Effector CD4-positive, alpha-beta T cell (primary cell): ENCODE data around the gene RANBP3.
"Not testable (repeated sequence)": the region's sequence is repeated elsewhere in the genome, so short reads cannot be mapped to it uniquely, and the experiment has no call there.

Experiments
- DNase-seq: peaks from one replicate; pipeline ENCODE4 v3.0.0-alpha.2; 2020

RANBP3 gene

DNA sequence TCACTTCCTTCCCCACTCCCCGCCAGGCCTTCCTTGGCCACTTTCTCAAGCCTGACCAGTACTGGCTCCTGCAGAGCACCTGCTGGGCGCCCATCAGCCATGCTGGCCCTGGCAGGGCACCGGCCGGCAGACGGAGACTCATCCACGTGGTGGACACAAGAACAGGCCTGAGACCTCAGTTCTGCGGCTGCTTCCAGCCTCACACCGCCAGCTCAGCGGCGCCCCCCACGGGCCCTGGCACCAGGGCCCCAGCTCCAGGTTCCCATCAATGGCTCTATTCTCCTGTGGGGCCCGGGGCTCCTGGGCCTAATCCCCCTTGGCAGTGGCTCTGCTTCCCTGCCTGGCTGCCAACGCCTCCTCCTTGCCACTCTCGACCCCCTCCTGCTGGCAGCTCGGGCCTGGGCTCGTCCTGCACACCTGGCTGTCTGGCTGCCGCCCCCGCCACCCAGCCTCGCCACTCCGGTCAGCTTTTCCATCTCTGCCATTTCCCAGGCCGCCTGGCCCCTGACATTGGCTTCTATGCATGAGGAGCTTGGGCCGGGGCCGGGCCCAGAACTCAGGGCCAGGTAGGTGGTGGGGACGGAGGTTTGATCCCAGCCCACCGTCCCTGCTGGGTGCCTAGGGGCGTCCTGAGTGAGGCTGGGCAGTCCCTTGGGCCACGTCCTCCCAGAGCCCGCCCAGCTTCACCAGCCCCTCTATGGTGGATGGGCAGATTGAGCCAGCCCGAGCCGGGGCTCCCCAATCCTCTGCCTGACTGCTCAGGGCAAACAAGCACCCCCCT lies 80.6 kb downstream of the RANBP3 start:
- DNase-seq = no peak

GRCh38 chr19:5896365-5897076 lies 81.4 kb downstream of the RANBP3 start:
- no peak for DNase-seq

GRCh38 chr19:5895890-5896289 lies 82.0 kb downstream of the RANBP3 start:
- no peak for DNase-seq

- no peak for DNase-seq
Measured at GRCh38 chr19:5895409-5895808, 82.5 kb downstream of the RANBP3 start.

- no peak for DNase-seq
Measured at GRCh38 chr19:5894704-5895349, 83.1 kb downstream of the RANBP3 start.

DNA sequence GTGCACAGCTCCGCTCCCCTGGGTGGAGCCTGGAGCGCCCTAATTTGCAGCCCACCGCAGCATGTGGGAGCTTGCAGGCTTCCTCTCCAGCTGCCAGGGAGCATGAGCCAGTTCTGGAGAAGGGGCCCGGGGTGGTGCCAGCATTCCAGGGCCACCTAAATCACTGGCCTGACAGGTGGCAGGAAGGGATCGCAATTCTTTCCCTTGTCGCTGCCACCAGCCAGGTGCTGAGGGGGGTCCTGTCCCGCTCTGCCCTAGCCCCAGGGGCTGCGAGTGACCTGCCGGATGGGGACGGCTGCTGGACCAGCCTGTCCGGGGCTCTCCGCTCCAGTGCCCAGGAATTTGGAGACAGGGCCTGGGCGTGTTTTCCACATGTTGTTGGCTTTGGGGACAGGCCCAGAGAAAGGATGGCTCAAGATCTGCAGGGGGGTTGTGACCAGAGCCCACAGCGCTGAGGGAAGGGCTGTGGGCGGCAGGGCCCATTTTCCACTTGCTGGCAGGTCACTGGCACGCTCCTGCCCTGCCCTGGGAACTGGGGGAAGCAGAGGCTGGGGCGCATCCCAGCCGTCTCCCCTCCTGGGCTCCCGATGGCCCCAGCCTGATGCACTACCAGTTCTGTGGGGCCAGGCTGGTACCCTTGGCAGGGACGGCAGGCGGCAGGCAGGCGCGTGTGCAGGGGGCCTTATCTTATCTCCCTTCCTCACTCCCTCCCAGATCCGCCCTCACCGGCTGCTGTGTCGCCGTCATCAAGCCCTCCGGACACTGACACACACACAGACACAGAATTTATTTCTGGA lies 83.8 kb downstream of the RANBP3 start:
- no peak for DNase-seq

DNA sequence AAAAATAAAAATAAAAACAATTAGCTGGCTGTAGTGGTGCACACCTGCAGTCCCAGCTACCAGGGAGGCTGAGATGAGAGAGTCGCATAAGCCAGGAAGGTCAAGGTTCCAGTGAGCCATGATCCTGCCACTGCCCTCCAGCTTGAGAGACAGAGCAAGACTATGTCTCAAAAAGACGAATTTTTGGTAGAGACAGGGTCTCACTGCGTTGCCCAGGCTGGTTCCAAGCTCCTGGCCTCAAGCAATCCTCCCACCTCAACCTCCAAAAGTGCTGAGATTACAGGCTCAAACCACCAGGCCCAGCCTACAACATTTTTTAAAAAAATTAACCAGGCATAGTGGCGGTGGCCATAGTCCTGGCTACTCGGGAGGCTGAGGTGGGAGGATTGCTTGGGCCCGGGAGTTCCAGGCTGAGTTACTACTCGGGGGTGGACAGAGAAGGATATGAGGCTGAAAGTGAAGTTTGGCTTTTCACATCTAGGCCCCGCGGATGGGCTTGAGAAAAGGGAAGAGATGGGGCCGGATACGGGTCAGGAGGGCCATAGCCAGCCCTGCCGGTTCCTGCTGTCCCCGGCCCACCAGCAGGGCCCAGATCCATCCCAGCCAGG lies 84.5 kb downstream of the RANBP3 start:
- DNase-seq = no peak

DNA sequence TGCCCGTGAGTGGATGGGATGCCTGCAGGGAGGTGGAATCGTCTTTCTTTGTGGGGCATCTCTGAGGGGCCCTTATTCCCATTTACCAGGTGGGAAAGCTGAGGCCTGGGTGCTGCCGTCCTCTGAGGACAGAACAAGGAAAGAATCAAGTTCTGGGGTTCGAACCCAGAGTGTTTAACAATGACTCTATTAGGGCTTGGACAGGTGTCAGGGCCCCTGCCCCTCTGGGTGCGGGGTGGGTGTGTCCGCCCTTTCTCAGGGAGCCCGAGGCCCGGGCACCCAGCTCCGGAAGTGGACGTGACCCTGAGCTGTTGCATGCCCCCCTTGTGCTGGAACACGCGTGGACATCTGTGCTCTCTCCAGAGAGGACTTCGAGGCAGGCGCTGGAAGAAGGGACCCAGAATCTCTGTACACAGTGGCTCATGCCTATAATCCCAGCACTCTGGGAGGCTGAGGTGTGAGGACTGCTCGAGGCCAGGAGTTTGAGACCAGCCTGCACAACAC lies 85.1 kb downstream of the RANBP3 start:
- DNase-seq = no peak

GRCh38 chr19:5891938-5892771 lies 85.8 kb downstream of the RANBP3 start:
- DNase-seq = no peak

DNA sequence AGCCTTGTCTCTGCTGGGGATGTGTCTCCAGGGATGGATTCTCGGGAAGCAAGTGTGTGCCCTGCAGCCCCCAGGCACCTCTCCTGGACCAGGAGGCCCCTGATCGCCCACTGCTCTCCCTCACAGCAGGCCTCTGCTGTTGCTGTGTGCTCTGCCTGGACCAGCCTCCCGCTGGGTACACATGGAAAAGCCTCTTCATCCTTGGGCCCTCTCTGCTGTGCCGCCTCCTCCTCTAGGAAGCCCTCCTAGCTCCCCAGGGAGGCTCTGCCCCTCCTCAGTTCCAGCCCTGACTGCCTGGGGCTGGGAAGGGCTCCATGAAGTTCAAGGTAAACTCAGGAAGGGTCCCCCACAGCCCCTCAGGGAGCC lies 86.4 kb downstream of the RANBP3 start:
- DNase-seq = no peak

DNA sequence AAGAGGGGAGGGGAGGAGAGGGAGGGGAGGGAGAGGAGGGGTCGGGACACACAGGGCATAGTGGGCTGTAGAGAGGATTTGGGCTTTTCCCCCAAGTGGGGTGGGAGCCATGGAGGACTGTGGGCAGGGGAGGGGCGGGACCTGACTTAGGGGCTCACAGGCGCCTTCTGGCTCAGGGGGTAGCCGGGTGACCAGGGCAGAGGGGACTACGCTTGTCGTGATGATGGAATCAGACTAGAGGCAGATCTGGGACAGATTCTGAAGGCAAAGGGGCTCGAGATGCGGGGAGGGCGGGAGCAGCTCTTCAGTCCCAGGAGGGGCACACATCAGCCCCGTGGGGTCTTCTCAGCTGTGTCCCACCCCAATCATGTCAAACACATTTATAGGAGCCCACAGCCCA lies 87.8 kb downstream of the RANBP3 start:
- DNase-seq = no peak

- no peak for DNase-seq
Measured at GRCh38 chr19:5889288-5889971, 88.5 kb downstream of the RANBP3 start.

GRCh38 chr19:5884065-5884811 lies 93.7 kb downstream of the RANBP3 start:
- not testable (repeated sequence) for DNase-seq

GRCh38 chr19:5883157-5883873 lies 94.6 kb downstream of the RANBP3 start:
- not testable (repeated sequence) for DNase-seq

- DNase-seq = no peak
Measured at GRCh38 chr19:5882421-5882968, 95.4 kb downstream of the RANBP3 start.

DNA sequence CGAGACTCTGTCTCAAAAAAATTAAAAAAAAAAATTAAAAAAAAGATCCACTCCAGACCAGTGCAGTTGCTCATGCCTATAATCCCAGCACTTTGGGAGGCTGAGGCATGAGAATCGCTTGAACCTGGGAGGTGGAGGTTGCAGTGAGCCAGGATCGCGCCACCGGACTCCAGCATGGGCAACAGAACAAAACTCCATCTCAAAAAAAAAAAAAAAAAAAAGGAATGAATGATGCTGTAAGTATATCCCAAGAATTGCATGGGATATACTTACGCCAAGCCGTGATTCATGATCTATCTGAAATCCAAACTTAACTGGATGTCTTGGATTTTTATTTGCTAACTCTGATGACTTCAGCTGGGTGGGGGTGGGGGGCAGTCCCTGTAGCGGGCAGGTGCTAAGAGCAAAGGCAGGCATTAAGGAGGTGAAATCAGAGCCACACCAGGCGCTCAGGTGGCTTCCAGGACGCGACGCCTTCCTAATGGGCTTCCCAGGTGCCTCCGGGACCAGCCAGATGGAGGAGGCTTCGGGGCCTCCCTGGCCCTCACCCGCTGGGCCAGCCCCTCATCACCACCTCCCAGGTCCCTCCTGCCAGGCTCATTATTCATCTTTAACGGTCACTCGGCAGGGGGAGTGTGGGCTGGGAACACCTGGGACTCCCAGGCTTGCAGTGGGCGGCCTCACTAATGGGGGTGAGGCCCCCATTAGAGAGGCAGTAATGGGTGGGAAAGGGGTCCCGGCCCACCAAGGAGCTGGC lies 96.2 kb downstream of the RANBP3 start:
- no peak for DNase-seq

GRCh38 chr19:5880604-5881078 lies 97.3 kb downstream of the RANBP3 start:
- no peak for DNase-seq

DNA sequence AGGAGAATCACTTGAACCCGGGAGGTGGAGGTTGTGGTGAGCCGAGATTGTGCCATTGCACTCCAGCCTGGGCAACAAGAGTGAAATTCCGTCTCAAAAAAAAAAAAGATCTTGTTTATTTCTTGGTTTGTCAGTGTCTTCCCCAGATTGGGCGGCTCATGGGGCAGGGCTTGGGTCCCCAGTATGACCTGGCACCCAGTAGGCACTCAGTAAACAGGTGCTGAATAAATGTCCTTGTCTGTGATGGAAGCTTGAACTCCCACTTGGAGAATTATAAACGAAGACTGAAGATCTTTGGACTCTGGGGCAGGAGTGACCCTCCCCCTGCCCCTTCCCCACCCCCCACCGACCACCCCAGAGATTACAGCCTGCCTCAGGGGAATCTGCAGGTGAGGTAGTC lies 97.7 kb downstream of the RANBP3 start:
- no peak for DNase-seq
